Upper lobe of right lung (tissue), 1 donor: ENCODE results near the gene CYP17A1. TPM values are rescaled to one million over a fixed set of nuclear protein-coding genes. Genes with fewer than 3 reads are reported as not detected.
A peak's percentile ranks its signal among the peaks of the same experiment; 100 is the strongest.

Experiments used
- ATAC-seq: fragments of 200-7000 bp; cut with Tn5 transposase; one replicate; pipeline ENCODE4 v1.9.1; 2020; ENCODE audit warnings: mild to moderate bottlenecking, moderate library complexity
- DNase-seq: peaks from one replicate; pipeline ENCODE4 v3.0.0-alpha.2; 2020
- H3K27ac ChIP-seq: fragments of 200-600 bp; one replicate; pipeline ENCODE4 v1.8.0; 2022
- H3K27me3 ChIP-seq: fragments of 200-600 bp; one replicate; pipeline ENCODE4 v1.8.0; 2022; ENCODE audit warnings: mild to moderate bottlenecking
- H3K36me3 ChIP-seq: fragments of 200-600 bp; one replicate; pipeline ENCODE4 v1.8.0; 2022
- H3K4me1 ChIP-seq: fragments of 200-600 bp; one replicate; pipeline ENCODE4 v1.8.0; 2022
- H3K4me3 ChIP-seq: fragments of 200-600 bp; one replicate; pipeline ENCODE4 v1.8.0; 2022; ENCODE audit warnings: mild to moderate bottlenecking
- H3K9me3 ChIP-seq: fragments of 200-600 bp; one replicate; pipeline ENCODE4 v1.8.0; 2022
- CTCF ChIP-seq: fragments of 200-600 bp; IDR thresholded peaks from one replicate; pipeline ENCODE4 v1.8.0; 2022; ENCODE audit warnings: antibody characterized with exemption
- intact Hi-C: fragments of 100-400 bp; cut with DNase I; formaldehyde crosslinking; loops from one replicate; pipeline ENCODE4 v1.11.0; 2022
- total RNA-seq: library from RNA; stranded (reverse); fragmentation: NEBNext Ultra II Directional; extraction: Animal tissue kit (Norgen Biotek cat#: 25700); gene quantifications from one replicate; pipeline ENCODE4 v1.2.1, GENCODE V29; 2021
- donor health status: DM: no; HTN: yes; CAD: no; lungs with severe emphysema.

CYP17A1 gene
- total RNA-seq, 1 donor from 2014 or later: 1.9 TPM

- ATAC-seq: no peak
- intact Hi-C loops: no loop called here
Measured at GRCh38 chr10:102804382-102805055, 32.7 kb downstream of the CYP17A1 start.

GRCh38 chr10:102802920-102803534 lies 34.2 kb downstream of the CYP17A1 start:
- no peak for DNase-seq
- H3K4me1 ChIP-seq: peaks cover 41% of the 10 kb centered on the region

More at GRCh38 chr10:102804382-102805055, 32.7 kb downstream of the CYP17A1 start:
- Histone ChIP-seq H3K27me3 (no peaks in the 10 kb centered on the region), H3K27ac (no peak overlapping the region), H3K9me3 (no peaks in the 10 kb centered on the region), H3K4me3 (no peak overlapping the region), H3K4me1 (peaks cover 40% of the 10 kb centered on the region), H3K36me3 (peaks cover 18% of the 10 kb centered on the region)
- DNase-seq: no peak
- TF ChIP-seq CTCF: no peak

GRCh38 chr10:102801978-102802377 lies 35.2 kb downstream of the CYP17A1 start:
- H3K9me3 ChIP-seq: no peaks in the 10 kb centered on the region
- H3K36me3 ChIP-seq: peaks cover 27% of the 10 kb centered on the region
- no peaks in the 10 kb centered on the region for H3K27me3 ChIP-seq
- H3K4me1 ChIP-seq: peaks cover 45% of the 10 kb centered on the region
- H3K4me3 ChIP-seq: no peak overlapping the region
- no peak for TF ChIP-seq CTCF
- ATAC-seq (peak; percentile 40), DNase-seq (no peak)
- intact Hi-C loops: no loop called here
- H3K27ac ChIP-seq: no peak overlapping the region

More at GRCh38 chr10:102802920-102803534, 34.2 kb downstream of the CYP17A1 start:
- peak; percentile 72 for ATAC-seq
- TF ChIP-seq CTCF: no peak
- peaks cover 28% of the 10 kb centered on the region for H3K36me3 ChIP-seq
- intact Hi-C loops: no loop called here
- H3K27ac ChIP-seq: peak overlapping the region; percentile 65
- no peaks in the 10 kb centered on the region for H3K9me3 ChIP-seq
- no peaks in the 10 kb centered on the region for H3K27me3 ChIP-seq
- no peak overlapping the region for H3K4me3 ChIP-seq

GRCh38 chr10:102801496-102801895 lies 35.7 kb downstream of the CYP17A1 start:
- Histone ChIP-seq H3K36me3 (peaks cover 27% of the 10 kb centered on the region), H3K9me3 (no peaks in the 10 kb centered on the region), H3K4me3 (no peak overlapping the region), H3K4me1 (peaks cover 50% of the 10 kb centered on the region), H3K27me3 (no peaks in the 10 kb centered on the region), H3K27ac (peak overlapping the region; percentile 78)
- no peak for TF ChIP-seq CTCF
- ATAC-seq (no peak), DNase-seq (no peak)
- intact Hi-C loops: no loop called here

- DNase-seq (no peak), ATAC-seq (no peak)
- peaks cover 27% of the 10 kb centered on the region for H3K36me3 ChIP-seq
- H3K9me3 ChIP-seq: no peaks in the 10 kb centered on the region
- no peak overlapping the region for H3K4me3 ChIP-seq
- peak overlapping the region; percentile 78 for H3K27ac ChIP-seq
- no peak for TF ChIP-seq CTCF
- peaks cover 57% of the 10 kb centered on the region for H3K4me1 ChIP-seq
- intact Hi-C loops: no loop called here
- H3K27me3 ChIP-seq: no peaks in the 10 kb centered on the region
Measured at GRCh38 chr10:102800611-102801335, 36.4 kb downstream of the CYP17A1 start.
